Prostate gland (tissue), 2 donors: ENCODE results near the gene S1PR1. TPM values are rescaled to one million over a fixed set of nuclear protein-coding genes. Genes with fewer than 3 reads are reported as not detected.
"Not testable (repeated sequence)": the region's sequence is repeated elsewhere in the genome, so short reads cannot be mapped to it uniquely, and the experiment has no call there.

Source experiments
- DNase-seq: peaks from one replicate; pipeline ENCODE4 v3.0.0-alpha.2; 2019; ENCODE audit warnings: low spot score
- H3K27ac ChIP-seq, 2 donors: fragments of 200-600 bp; sonication (generic); 2 replicates each; pipeline ENCODE4 v1.5.1; 2017 to 2019
- H3K27me3 ChIP-seq: fragments of 200-600 bp; sonication (generic); replicated peaks from 2 replicates; pipeline ENCODE4 v1.5.1; 2019; ENCODE audit not compliant: insufficient read depth
- H3K36me3 ChIP-seq, 2 donors: fragments of 200-600 bp; sonication (generic); 1 replicate in 1 of 2; 2 replicates in 1 of 2; pipeline versions ENCODE4 v1.5.1 to v1.8.1; 2017 to 2019
- H3K4me1 ChIP-seq: fragments of 200-600 bp; sonication (generic); replicated peaks from 2 replicates; pipeline ENCODE4 v1.5.1; 2019
- H3K4me3 ChIP-seq, 2 donors: fragments of 200-600 bp; sonication (generic); 2 replicates each; pipeline ENCODE4 v1.5.1; 2017 to 2019
- H3K9me3 ChIP-seq: fragments of 200-600 bp; sonication (generic); 2 replicates; pipeline ENCODE4 v1.5.1; 2017
- POLR2A ChIP-seq: fragments of 450-650 bp; IDR thresholded peaks from one replicate; pipeline ENCODE4 v1.6.1; 2016; ENCODE audit warnings: antibody characterized with exemption, mild to moderate bottlenecking
- POLR2AphosphoS5 ChIP-seq: sonication (generic); formaldehyde crosslinking; IDR thresholded peaks from one replicate; pipeline ENCODE4 v1.6.1; 2017; ENCODE audit warnings: antibody characterized with exemption
- WGBS: methylation state at CpG from one replicate; pipeline ENCODE4 v1.1.5; 2018; 5-methylcytosine and 5-hydroxymethylcytosine counted together
- intact Hi-C: fragments of 100-400 bp; cut with DNase I; formaldehyde crosslinking; loops from one replicate; pipeline ENCODE4 v1.14.2; 2022
- total RNA-seq, 2 donors: library from RNA; depleted of rRNA; stranded (reverse); fragments of >200 nt; gene quantifications; one replicate each; pipeline ENCODE4 v1.1.0, GENCODE V29; 2016
- TF ChIP-seq, protein P1 (sequence below), 4 experiments: fragments of 200-600 bp in 2 of 4; fragments of 450-650 bp in 2 of 4; sonication (generic) in 2 of 4; IDR thresholded peaks; 1 replicate in 3 of 4; 2 replicates in 1 of 4; pipeline ENCODE4 v1.5.1; 2016 to 2019; ENCODE audit warnings: antibody characterized with exemption in 4 of 4, mild to moderate bottlenecking in 2 of 4, moderate library complexity in 2 of 4

S1PR1 gene
- 10 to 100 TPM in 1 of 2 donors, 1 to 10 TPM in 1; 9.7 to 24.2 TPM for total RNA-seq

DNA sequence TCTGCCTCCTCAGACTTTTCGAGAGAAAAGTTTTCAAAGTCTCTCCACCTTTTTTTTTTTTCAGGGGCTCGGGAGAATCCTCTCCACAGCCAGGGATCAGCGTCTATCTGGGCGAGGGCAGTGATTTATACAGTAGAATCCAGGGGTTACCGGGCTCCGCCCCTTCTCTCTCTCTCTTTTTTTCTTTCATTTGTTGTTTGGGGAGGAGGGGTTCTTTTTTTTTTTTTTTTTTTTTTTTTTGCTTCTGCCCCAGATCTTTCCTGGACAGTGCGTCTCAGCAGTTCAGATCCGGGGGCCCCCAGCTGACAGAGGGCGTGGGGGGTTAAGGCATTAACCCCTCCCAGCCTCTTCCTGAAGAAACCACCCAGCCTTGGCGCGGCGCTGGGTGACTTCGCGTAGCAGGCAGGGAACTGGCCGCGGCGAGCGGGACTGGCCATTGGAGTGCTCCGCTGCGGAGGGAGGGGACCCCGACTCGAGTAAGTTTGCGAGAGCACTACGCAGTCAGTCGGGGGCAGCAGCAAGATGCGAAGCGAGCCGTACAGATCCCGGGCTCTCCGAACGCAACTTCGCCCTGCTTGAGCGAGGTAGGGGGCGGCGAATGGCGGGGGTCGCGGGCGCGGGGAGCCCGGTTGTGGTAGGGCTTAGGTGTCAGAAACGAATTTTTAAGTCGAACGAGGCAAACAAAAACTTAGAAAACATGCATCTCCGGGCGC is at the start of gene S1PR1:
Gene S1PR1, plus strand, starts transcription at position 504 of the 713 bp plus-strand sequence. CDS start 1,966 bp downstream, outside the sequence.
- Histone ChIP-seq H3K9me3 (no peaks in the 10 kb centered on the region), H3K36me3 (no peaks in the 10 kb centered on the region), H3K27ac (peak within 1 kb of the TSS; percentile 64 to 66), H3K4me1 (no peaks in the 10 kb centered on the region), H3K4me3 (peak within 1 kb of the TSS; percentile 40 to 44), H3K27me3 (no peaks in the 10 kb centered on the region)
- TF ChIP-seq POLR2A: no peak
- TF ChIP-seq, protein P1, sequence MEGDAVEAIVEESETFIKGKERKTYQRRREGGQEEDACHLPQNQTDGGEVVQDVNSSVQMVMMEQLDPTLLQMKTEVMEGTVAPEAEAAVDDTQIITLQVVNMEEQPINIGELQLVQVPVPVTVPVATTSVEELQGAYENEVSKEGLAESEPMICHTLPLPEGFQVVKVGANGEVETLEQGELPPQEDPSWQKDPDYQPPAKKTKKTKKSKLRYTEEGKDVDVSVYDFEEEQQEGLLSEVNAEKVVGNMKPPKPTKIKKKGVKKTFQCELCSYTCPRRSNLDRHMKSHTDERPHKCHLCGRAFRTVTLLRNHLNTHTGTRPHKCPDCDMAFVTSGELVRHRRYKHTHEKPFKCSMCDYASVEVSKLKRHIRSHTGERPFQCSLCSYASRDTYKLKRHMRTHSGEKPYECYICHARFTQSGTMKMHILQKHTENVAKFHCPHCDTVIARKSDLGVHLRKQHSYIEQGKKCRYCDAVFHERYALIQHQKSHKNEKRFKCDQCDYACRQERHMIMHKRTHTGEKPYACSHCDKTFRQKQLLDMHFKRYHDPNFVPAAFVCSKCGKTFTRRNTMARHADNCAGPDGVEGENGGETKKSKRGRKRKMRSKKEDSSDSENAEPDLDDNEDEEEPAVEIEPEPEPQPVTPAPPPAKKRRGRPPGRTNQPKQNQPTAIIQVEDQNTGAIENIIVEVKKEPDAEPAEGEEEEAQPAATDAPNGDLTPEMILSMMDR (IDR thresholded peaks at IDR 0.05): no peak
- TF ChIP-seq POLR2AphosphoS5: no peak
- intact Hi-C loops: loop anchor here (5.0 kb wide), 3 partner anchors 39 to 209 kb away; partner anchors contain the start of gene DPH5
- peak; percentile 30 for DNase-seq
- WGBS: 2% methylated on average over 38 of the region's 46 CpGs

DNA sequence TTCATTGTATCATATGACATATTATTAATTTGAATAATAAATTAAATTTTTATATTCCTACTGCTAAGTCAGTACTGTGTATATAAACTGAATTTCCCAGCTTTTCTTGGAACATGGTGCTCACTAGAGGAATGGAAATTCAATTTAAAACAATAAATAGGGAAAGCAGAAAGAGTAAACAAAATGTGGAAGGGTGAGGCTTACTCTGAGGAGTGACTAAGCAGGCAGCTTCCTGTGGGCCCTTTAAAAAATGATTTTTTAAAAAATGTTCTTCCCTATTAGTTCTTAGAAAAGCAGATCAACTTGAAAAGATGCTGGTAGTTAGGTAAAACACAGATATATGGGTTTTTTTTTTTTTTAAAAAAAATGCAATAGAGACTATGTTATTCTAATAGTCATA is 49.5 kb upstream of the S1PR1 start:
- H3K36me3 ChIP-seq: no peaks in the 10 kb centered on the region
- H3K4me1 ChIP-seq: no peaks in the 10 kb centered on the region
- H3K27ac ChIP-seq: no peak overlapping the region
- H3K9me3 ChIP-seq: no peaks in the 10 kb centered on the region
- TF ChIP-seq POLR2A: no peak
- TF ChIP-seq, protein P1 (IDR thresholded peaks at IDR 0.05): no peak
- no peak for TF ChIP-seq POLR2AphosphoS5
- DNase-seq: no peak
- H3K27me3 ChIP-seq: no peaks in the 10 kb centered on the region
- H3K4me3 ChIP-seq: no peak overlapping the region
- intact Hi-C loops: no loop called here

DNA sequence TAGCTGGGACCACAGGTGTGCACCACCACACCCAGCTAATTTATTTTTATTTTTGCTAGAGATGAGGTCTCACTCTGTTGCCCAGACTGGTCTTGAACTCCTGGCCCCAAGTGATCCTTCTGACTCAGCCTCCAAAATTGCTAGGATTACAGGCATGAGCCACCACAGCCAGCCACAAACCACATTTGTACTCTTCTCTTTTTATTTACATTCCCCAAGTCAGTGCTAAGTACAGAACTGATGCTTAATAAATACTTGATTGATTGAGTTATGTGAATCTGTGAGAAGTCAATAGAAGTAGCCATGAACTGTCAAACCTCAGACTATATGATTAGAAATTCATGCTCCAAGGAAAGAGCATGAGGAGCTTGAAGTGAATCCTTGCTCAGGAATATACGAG is 48.5 kb upstream of the S1PR1 start:
- intact Hi-C loops: no loop called here
- Histone ChIP-seq H3K27me3 (no peaks in the 10 kb centered on the region), H3K4me3 (no peak overlapping the region), H3K27ac (no peak overlapping the region), H3K9me3 (no peaks in the 10 kb centered on the region), H3K4me1 (no peaks in the 10 kb centered on the region), H3K36me3 (no peaks in the 10 kb centered on the region)
- TF ChIP-seq, protein P1 (IDR thresholded peaks at IDR 0.05): no peak
- TF ChIP-seq POLR2AphosphoS5 (no peak), POLR2A (no peak)
- DNase-seq: no peak
- 88% methylated on average over 1 of the region's 1 CpG for WGBS

DNA sequence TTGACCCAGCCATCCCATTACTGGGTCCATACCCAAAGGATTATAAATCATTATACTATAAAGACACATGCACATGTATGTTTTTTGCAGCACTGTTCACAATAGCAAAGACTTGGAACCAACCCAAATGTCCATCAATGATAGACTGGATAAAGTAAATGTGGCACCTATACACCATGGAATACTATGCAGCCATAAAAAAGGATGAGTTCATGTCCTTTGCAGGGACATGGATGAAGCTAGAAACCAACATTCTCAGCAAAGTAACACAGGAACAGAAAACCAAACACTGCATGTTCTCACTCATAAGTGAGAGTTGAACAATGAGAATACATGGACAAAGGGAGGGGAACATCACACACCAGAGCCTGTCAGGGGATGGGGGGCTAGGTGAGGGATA is 47.9 kb upstream of the S1PR1 start:
- H3K4me3 ChIP-seq, H3K27me3 ChIP-seq, H3K9me3 ChIP-seq, H3K27ac ChIP-seq, H3K4me1 ChIP-seq, intact Hi-C loops, DNase-seq, H3K36me3 ChIP-seq: not testable (repeated sequence)

DNA sequence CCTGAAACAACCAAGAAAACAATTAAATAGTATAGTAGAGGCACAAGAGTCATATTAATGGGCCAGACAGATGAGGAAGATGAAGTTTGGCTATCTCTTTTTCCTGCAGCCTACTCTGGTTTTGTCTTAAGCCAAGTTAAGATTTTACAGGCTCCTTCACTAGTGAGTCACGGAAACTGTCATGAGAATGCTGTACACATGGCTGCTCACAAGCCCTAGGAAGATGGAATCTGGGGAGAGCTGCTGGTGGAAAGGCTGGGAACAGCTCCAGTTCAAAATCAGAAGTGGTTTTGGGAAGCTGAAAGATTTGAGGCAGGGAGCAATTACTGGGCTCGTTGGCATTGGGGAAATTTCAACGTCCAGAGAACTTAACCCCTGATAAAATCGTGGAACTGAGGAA is 46.4 kb upstream of the S1PR1 start:
- Histone ChIP-seq H3K27ac (no peak overlapping the region), H3K4me3 (no peak overlapping the region), H3K9me3 (no peaks in the 10 kb centered on the region), H3K27me3 (no peaks in the 10 kb centered on the region), H3K4me1 (no peaks in the 10 kb centered on the region), H3K36me3 (no peaks in the 10 kb centered on the region)
- DNase-seq: no peak
- intact Hi-C loops: no loop called here
- TF ChIP-seq POLR2A (no peak), POLR2AphosphoS5 (no peak)
- TF ChIP-seq, protein P1 (IDR thresholded peaks at IDR 0.05): no peak
- WGBS: 58% methylated on average over 4 of the region's 4 CpGs
